IPS-15b (cell line): Measurements from ENCODE around the gene PON1.

Experiments used
- H3K27me3 ChIP-seq: one replicate; pipeline ENCODE4 v1.6.1; 2013; ENCODE audit warnings: low read length; ENCODE audit not compliant: control insufficient read depth, insufficient read depth
- H3K36me3 ChIP-seq: one replicate; pipeline ENCODE4 v1.6.1; 2013; ENCODE audit warnings: low read length; ENCODE audit not compliant: control insufficient read depth, insufficient read depth
- H3K4me1 ChIP-seq: one replicate; pipeline ENCODE4 v1.6.1; 2013; ENCODE audit warnings: mild to moderate bottlenecking, low read length; ENCODE audit not compliant: control insufficient read depth, insufficient read depth
- H3K4me3 ChIP-seq: one replicate; pipeline ENCODE4 v1.5.1; 2013; ENCODE audit warnings: low read depth, low read length
- H3K9ac ChIP-seq: one replicate; pipeline ENCODE4 v1.6.1; 2013; ENCODE audit warnings: low read depth, mild to moderate bottlenecking, low read length
- H3K9me3 ChIP-seq: one replicate; pipeline ENCODE4 v1.6.1; 2013; ENCODE audit warnings: mild to moderate bottlenecking, low read length; ENCODE audit not compliant: control insufficient read depth, insufficient read depth

The PON1 gene

DNA sequence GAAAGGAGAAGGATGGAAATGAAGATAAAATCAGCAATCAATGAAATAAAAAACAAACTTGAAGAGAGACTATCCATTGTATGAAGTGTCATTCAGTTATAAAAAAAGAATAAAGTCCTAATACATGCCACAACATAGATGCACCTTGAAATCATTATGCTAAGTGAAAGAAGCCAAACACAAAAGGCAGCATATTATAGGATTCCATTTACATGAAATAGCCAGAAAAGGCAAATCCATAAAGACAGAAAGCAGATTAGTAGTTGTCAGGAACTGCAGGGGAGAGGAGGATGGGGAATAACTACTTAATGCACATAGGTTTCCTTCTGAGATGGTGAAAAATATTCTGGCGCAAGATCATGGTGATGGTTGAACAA, 6.6 kb upstream of the PON1 start:
- H3K4me1 ChIP-seq, result no peaks in the 10 kb centered on the region
- no peaks in the 10 kb centered on the region for H3K36me3 ChIP-seq
- H3K9ac ChIP-seq, result no peak overlapping the region
- H3K4me3 ChIP-seq, result no peak overlapping the region
- H3K27me3 ChIP-seq, result no peaks in the 10 kb centered on the region
- no peaks in the 10 kb centered on the region for H3K9me3 ChIP-seq

DNA sequence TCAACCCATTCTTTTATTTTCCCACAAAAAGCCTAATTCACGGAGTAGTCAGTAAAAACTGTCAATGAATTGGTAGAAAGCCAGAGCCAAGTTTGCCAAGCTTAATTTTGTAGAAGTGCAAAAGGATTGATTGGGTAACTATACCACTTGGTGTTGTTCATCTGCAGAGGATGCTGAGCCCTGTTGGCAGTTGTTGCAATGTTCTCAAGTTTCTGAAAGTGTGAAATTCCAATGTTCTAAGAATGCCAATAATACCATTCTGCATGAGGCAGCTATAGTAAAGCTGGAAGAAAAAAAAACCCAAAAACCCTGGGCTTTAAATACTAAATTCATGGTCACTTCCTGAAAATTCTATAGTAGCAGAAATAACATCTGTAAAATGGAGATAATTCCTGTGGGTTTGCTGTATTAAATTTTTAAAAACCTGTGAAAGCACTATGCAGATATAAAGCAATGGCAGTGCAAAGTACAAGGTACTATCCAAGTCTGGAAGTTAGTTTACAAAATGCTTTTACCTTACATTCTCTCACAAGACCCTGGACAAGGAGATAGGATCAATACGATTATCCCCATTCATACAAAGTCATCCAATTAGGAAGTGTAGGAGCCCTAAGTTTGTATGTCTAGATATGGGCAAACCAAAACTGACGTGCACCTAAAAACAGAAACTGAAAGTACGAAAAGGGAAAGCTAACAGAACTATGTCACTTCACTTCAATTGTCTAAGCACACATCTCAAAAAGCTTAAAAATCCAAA, 6.0 kb upstream of the PON1 start:
- Histone ChIP-seq H3K9me3 (no peaks in the 10 kb centered on the region), H3K36me3 (no peaks in the 10 kb centered on the region), H3K4me3 (no peak overlapping the region), H3K27me3 (peaks cover 3% of the 10 kb centered on the region), H3K4me1 (no peaks in the 10 kb centered on the region), H3K9ac (no peak overlapping the region)

DNA sequence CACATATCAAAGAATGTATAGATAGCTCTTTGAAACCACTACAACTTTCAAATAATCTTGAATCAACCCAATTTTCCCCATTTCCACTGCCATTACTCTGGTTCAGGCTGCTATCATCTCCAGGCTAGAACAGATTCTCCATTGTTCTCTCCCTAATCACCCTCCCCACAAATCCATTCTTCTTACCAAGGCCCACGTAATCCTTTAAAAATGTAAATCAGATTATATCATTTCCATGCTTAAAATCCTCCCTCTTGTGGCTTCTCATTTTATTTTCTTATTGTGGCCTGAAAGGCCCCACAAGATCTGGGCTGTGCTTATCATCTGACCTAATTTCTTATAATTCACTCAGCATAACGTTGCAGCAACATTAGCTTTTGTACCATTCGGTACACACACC, 3.0 kb upstream of the PON1 start:
- Histone ChIP-seq H3K4me3 (no peak overlapping the region), H3K9ac (no peak overlapping the region), H3K4me1 (no peaks in the 10 kb centered on the region), H3K27me3 (peaks cover 22% of the 10 kb centered on the region), H3K9me3 (no peaks in the 10 kb centered on the region), H3K36me3 (no peaks in the 10 kb centered on the region)

GRCh38 chr7:95323410-95324129, 762 bp downstream of the PON1 start:
- no peak overlapping the region for H3K9ac ChIP-seq

DNA sequence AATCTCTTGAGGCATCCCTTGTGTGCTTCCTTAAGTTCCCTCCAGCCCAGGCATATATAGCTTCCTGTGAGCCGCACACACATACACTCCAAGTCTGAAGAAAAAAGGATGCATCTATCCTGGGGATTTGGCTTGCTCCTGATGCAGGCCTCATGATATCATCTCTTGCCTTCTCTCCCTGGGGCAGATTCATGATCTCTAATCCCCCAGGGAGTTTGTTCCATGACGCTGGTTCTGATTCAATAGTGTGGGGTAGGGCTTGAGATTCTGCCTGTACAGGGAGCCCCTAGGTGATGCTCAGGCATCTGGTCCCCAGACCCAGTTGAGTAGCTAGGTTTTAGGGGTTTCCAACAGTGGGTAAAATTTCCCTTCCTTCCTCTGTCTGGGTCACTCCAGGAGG, 1.5 kb downstream of the PON1 start:
- Histone ChIP-seq H3K4me3 (no peak overlapping the region), H3K9me3 (no peaks in the 10 kb centered on the region), H3K4me1 (no peaks in the 10 kb centered on the region), H3K9ac (no peak overlapping the region), H3K36me3 (no peaks in the 10 kb centered on the region), H3K27me3 (peaks cover 22% of the 10 kb centered on the region)

More at GRCh38 chr7:95323410-95324129, 762 bp downstream of the PON1 start:
- Histone ChIP-seq H3K27me3 (peaks cover 22% of the 10 kb centered on the region), H3K4me1 (no peaks in the 10 kb centered on the region), H3K9me3 (no peaks in the 10 kb centered on the region), H3K36me3 (no peaks in the 10 kb centered on the region), H3K4me3 (peak overlapping the region; percentile 70)

GRCh38 chr7:95322396-95322795, 1.9 kb downstream of the PON1 start:
- Histone ChIP-seq H3K4me3 (no peak overlapping the region), H3K9ac (no peak overlapping the region), H3K9me3 (no peaks in the 10 kb centered on the region), H3K27me3 (peaks cover 22% of the 10 kb centered on the region), H3K4me1 (no peaks in the 10 kb centered on the region), H3K36me3 (no peaks in the 10 kb centered on the region)

GRCh38 chr7:95321720-95322119, 2.6 kb downstream of the PON1 start:
- Histone ChIP-seq H3K27me3 (peaks cover 22% of the 10 kb centered on the region), H3K36me3 (no peaks in the 10 kb centered on the region), H3K4me1 (no peaks in the 10 kb centered on the region), H3K9ac (no peak overlapping the region), H3K9me3 (no peaks in the 10 kb centered on the region), H3K4me3 (no peak overlapping the region)

DNA sequence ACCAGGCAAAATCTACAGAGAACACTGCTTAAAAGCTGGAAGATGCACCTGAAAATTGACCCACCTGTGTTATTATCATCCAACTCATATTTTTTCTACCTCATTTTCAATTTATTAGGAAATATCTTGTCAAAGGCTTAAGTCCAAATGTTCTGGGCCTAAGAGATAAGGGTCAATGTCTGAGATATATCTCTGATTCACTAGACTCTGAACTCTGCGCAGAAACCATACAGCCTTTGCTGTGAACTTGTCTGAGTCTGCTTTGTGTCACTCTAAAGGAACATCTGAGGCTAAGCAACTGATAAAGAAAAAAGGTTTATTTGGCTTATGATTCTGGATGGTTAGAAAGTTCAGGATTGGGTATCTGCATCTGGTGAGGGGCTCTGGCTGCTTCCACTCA, 3.7 kb downstream of the PON1 start:
- H3K27me3 ChIP-seq, result peaks cover 22% of the 10 kb centered on the region

GRCh38 chr7:95319570-95319969, 4.8 kb downstream of the PON1 start:
- no peaks in the 10 kb centered on the region for H3K9me3 ChIP-seq
- no peak overlapping the region for H3K4me3 ChIP-seq
- no peak overlapping the region for H3K9ac ChIP-seq
- peaks cover 11% of the 10 kb centered on the region for H3K27me3 ChIP-seq
- no peaks in the 10 kb centered on the region for H3K4me1 ChIP-seq
- H3K36me3 ChIP-seq, result no peaks in the 10 kb centered on the region

More for the DNA sequence above, 3.7 kb downstream of the PON1 start:
- H3K9ac ChIP-seq, result no peak overlapping the region
- H3K4me3 ChIP-seq, result no peak overlapping the region
- H3K4me1 ChIP-seq, result no peaks in the 10 kb centered on the region
- H3K9me3 ChIP-seq, result no peaks in the 10 kb centered on the region
- H3K36me3 ChIP-seq, result no peaks in the 10 kb centered on the region

GRCh38 chr7:95318501-95319100, 5.7 kb downstream of the PON1 start:
- peaks cover 3% of the 10 kb centered on the region for H3K27me3 ChIP-seq
- no peak overlapping the region for H3K4me3 ChIP-seq
- H3K9ac ChIP-seq, result no peak overlapping the region
- no peaks in the 10 kb centered on the region for H3K9me3 ChIP-seq
- H3K4me1 ChIP-seq, result no peaks in the 10 kb centered on the region
- no peaks in the 10 kb centered on the region for H3K36me3 ChIP-seq

DNA sequence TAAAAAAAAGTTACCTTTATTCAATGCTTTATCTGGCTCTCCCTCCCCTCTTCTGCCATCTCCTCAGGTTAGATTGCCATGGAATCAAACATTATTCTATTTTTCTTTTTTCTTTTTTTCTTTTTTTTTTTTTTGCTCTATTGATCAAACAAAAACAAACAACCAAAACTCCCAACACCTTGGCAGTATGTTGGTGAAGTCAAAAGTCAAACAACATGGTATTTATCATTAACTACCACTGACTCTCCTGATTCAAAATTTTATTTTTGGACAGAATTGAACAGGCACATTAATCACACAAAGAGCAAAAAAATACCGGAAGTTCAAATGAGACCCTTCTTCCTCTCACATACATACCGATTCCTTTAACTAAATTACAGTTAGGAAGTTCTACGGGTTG, 6.4 kb downstream of the PON1 start:
- Histone ChIP-seq H3K27me3 (no peaks in the 10 kb centered on the region), H3K4me3 (no peak overlapping the region), H3K9ac (no peak overlapping the region), H3K4me1 (no peaks in the 10 kb centered on the region), H3K36me3 (no peaks in the 10 kb centered on the region), H3K9me3 (no peaks in the 10 kb centered on the region)

DNA sequence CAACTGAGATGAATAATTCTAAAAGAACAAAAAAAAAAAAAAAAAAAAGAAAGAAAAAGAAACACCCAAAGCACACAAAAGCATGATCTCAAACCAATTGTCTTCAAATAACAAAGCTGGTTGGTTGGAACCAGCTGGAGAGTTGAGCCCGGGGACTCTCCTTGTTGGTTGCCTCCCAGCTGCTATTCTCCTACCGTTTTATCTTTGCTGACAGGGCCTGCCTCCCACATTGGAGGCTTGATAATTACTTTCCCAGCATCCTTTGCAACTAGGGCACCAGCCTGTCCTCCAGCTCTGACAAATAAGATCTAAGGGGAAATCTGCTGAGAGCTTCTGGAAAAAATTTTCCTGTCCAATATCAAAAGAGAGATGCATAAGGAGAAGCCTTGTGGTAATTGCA, 6.8 kb downstream of the PON1 start:
- no peaks in the 10 kb centered on the region for H3K36me3 ChIP-seq
- no peak overlapping the region for H3K9ac ChIP-seq
- no peaks in the 10 kb centered on the region for H3K9me3 ChIP-seq
- H3K27me3 ChIP-seq, result no peaks in the 10 kb centered on the region
- H3K4me3 ChIP-seq, result no peak overlapping the region
- H3K4me1 ChIP-seq, result no peaks in the 10 kb centered on the region
